Measurements from ENCODE around the gene CDH13. TPM values are rescaled to one million over a fixed set of nuclear protein-coding genes. Genes with fewer than 3 reads are reported as not detected.

The CDH13 gene
- total RNA-seq, 1 donor from 2014 or later: not detected

DNA sequence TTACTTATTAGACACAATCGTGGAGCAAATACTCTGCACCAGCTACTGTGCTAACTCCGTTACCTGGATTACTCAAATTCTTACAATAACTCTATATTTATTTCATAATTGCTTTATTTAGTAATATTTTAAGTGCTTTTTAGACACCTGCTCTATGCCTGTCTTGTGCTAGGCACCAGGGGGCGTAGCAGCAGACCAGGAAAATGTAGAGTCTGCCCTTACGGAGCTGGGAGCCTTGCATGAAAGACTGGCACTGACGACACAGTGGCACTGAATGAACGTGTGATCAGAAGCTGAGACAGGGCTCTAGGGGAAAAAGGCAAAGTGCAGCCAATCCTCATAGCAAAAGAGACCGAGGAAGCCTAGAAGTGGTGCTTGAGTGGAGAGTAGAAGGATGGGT, 486.5 kb downstream of the CDH13 start:
- no peaks in the 10 kb centered on the region for H3K27me3 Mint-ChIP-seq
- H3K9me3 Mint-ChIP-seq: no peaks in the 10 kb centered on the region
- no peak overlapping the region for H3K4me3 Mint-ChIP-seq
- DNase-seq: peak; percentile 54
- H3K36me3 Mint-ChIP-seq (ENCODE audit: low read depth): no peaks in the 10 kb centered on the region
- no peaks in the 10 kb centered on the region for H3K4me1 Mint-ChIP-seq
- H3K27ac Mint-ChIP-seq: no peak overlapping the region
- intact Hi-C loops (cut with micrococcal nuclease): no loop called here

DNA sequence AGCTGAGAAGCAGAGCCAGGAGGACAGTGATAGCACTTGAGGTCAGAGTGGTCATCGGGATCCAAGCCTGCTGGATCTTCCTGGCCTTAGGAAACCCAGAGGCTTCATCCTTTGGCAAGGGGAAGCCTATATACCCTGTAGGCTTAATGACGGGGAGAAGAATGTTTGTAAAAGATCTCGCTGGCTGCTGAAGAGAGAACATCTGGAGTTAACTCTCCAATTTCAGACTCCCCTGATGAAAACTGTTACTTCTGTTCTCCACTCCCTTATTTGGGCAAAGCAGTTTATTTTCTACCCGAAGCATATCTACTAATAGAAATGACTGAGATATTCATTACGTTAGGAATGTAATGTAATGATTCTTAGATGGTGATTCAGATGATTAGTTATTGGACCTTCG, 487.0 kb downstream of the CDH13 start:
- DNase-seq: no peak
- Mint-ChIP-seq H3K4me3 (no peak overlapping the region), H3K4me1 (no peaks in the 10 kb centered on the region), H3K36me3 (ENCODE audit: low read depth) (no peaks in the 10 kb centered on the region), H3K9me3 (no peaks in the 10 kb centered on the region), H3K27me3 (no peaks in the 10 kb centered on the region), H3K27ac (no peak overlapping the region)
- intact Hi-C loops (cut with micrococcal nuclease): no loop called here

DNA sequence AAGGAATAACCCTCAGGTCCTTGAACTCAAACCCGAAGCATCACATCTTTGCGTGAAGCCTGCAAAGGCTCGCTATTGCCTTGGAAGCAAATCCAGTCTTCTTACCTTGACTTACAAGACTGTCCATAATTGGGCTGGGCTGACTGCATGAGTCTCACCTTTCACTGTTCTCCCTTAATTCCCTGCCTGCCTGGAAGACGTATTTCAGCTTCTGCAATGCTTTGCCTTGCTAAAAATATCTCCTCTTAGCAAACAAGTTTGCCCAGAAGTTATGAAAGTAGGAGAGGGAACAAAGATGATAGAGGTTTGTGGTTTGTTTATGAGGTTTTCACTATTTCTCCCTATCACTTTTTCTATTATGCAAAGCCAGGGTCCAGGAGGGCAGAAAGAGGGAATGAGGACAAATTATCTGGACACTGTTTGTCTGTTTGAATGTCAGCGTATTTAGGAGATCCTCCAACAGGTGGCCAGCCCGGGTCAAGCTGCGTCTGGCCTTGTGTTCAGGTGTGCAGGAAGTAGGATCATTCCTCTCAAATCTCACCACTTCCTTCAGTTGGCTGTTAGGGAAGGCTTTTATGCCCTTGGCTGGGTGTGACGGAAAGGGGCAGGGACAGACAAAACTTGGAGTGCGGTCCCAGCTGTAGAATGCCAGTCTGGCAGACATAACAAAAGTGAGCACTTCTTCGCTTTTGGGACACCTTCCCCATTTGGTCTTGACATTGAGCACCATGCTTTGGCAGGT, 488.9 kb downstream of the CDH13 start:
- Mint-ChIP-seq H3K36me3 (ENCODE audit: low read depth) (no peaks in the 10 kb centered on the region), H3K4me3 (no peak overlapping the region), H3K4me1 (no peaks in the 10 kb centered on the region), H3K27ac (no peak overlapping the region), H3K27me3 (no peaks in the 10 kb centered on the region), H3K9me3 (no peaks in the 10 kb centered on the region)
- intact Hi-C loops (cut with micrococcal nuclease): no loop called here
- peak; percentile 36 for DNase-seq

DNA sequence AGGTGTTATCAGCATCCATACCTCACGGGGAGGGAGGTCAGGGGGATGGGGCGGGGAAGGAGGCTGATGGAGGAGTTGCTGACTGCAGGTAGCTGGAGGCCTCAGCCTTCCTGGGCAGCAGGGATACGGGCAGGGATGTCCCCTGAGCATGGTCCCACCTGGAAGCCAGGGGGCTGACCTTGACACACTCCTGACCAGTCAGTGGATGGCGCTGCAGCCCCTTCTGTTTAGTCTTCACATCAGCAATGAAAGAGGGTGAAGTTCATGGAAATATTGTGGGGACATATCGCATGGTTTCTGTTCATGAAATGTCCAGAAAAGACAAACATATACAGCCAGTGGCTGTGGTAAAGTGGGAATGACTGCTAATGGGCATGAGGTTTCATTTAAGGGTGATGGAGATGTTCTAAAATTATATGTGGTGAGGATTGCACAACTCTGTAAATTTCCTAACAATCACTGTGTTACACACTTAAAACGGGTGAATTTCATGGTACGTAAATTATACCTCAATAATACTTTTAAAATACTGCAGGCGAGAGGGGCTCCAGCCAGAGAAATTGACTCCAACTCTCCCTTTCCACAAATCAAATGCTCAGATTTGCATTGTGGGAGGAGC, 489.6 kb downstream of the CDH13 start:
- no peak overlapping the region for H3K4me3 Mint-ChIP-seq
- no peaks in the 10 kb centered on the region for H3K36me3 Mint-ChIP-seq (ENCODE audit: low read depth)

DNA sequence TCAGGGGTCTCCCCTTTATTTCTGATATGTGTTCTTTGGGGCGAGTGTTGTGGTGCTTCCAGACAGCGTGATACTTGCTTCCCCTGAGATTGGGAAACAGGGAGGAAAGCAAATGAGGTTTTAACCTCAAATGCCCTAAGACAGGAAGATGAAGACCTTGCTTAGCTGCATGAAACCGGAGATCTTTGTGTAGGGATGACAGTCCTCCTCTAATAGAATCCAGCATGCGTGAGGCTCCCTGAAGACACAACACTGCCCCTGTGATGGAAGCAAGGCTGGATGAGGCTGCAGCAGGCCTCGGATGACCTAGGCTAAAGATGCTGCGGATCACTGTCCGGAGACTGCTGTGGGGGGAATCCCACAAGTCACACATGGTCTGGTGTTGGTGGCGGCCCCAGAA, 491.0 kb downstream of the CDH13 start:
- Mint-ChIP-seq H3K4me3 (no peak overlapping the region), H3K9me3 (no peaks in the 10 kb centered on the region), H3K27ac (no peak overlapping the region), H3K27me3 (no peaks in the 10 kb centered on the region), H3K4me1 (no peaks in the 10 kb centered on the region), H3K36me3 (ENCODE audit: low read depth) (no peaks in the 10 kb centered on the region)
- intact Hi-C loops (cut with micrococcal nuclease): no loop called here
- DNase-seq: no peak

More for the DNA sequence above, 489.6 kb downstream of the CDH13 start:
- Mint-ChIP-seq H3K9me3 (no peaks in the 10 kb centered on the region), H3K4me1 (no peaks in the 10 kb centered on the region), H3K27ac (no peak overlapping the region), H3K27me3 (no peaks in the 10 kb centered on the region)
- no peak for DNase-seq
- intact Hi-C loops (cut with micrococcal nuclease): no loop called here

DNA sequence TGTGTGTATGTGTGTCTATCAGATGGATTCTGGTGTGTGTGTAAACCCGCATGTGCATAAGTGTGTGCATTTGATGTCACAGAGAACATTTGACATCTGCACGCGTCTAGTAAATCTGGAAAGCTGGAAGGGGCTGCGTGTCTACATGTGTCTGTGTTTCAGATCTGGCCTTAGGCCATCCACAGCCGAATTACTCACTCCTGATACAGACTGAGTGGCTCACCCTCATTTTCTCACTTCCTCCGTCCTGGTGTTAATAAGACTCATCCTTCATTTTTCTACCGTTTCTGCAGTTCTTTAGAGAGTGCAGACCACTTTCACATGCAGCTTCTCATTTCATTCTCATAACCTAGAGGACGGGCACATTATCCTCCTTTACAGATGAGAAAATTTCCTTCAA, 491.6 kb downstream of the CDH13 start:
- no peaks in the 10 kb centered on the region for H3K36me3 Mint-ChIP-seq (ENCODE audit: low read depth)
- no peaks in the 10 kb centered on the region for H3K9me3 Mint-ChIP-seq
- DNase-seq: no peak
- no peak overlapping the region for H3K27ac Mint-ChIP-seq
- H3K27me3 Mint-ChIP-seq: no peaks in the 10 kb centered on the region
- no peaks in the 10 kb centered on the region for H3K4me1 Mint-ChIP-seq
- intact Hi-C loops (cut with micrococcal nuclease): no loop called here
- H3K4me3 Mint-ChIP-seq: no peak overlapping the region

DNA sequence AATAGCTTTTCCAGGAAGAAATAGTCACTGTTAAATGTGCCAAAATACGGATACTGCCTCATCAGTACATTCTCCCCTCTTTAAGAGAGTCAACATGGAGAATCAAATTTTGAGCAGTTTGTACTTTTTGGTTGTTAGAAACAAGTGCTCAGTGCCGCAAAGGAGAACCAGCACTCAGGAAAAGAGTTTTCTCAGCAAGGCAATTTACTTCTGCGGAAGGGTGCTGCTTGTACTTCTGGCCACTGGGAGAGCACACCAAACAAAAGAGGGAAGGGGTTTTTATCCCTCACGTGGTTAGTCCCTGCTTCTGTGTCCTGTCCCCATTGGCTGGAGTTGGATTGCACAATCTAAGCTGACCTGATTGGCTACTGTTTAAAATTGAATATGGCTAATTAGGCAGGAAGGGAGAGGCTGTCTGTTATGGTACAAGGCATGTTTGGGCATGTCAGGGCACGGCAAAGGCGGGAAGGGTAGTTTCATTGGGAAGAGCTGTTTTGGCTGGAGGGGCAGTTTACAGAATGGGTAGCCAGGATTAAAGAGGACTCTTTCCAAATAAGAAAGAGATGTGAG, 499.3 kb downstream of the CDH13 start:
- no peaks in the 10 kb centered on the region for H3K36me3 Mint-ChIP-seq (ENCODE audit: low read depth)

DNA sequence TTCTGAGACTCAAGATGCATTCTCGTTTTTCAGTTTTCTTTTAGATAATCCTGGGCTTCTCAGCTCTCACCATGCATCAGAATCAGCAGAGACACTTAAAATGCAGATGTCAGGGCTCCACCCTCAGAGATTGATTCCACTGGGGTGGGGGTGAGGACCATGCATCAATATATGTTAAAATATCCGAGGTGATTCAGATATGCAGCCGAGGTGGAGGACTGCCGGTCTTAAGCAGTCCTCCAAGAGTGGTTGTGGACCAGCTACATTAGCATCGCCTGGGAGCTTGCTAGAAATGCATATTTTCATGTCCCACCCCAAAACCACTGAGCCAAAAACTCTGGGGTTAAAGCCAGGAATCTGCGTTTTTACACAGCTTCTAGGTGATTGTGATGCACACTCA, 501.3 kb downstream of the CDH13 start:
- Mint-ChIP-seq H3K27me3 (no peaks in the 10 kb centered on the region), H3K4me1 (no peaks in the 10 kb centered on the region), H3K4me3 (no peak overlapping the region), H3K27ac (no peak overlapping the region), H3K9me3 (peaks cover 20% of the 10 kb centered on the region), H3K36me3 (ENCODE audit: low read depth) (no peaks in the 10 kb centered on the region)
- DNase-seq: no peak
- intact Hi-C loops (cut with micrococcal nuclease): no loop called here

More for the DNA sequence above, 499.3 kb downstream of the CDH13 start:
- Mint-ChIP-seq H3K9me3 (peaks cover 20% of the 10 kb centered on the region), H3K4me3 (no peak overlapping the region), H3K4me1 (no peaks in the 10 kb centered on the region), H3K27ac (no peak overlapping the region), H3K27me3 (no peaks in the 10 kb centered on the region)
- intact Hi-C loops (cut with micrococcal nuclease): no loop called here
- no peak for DNase-seq

DNA sequence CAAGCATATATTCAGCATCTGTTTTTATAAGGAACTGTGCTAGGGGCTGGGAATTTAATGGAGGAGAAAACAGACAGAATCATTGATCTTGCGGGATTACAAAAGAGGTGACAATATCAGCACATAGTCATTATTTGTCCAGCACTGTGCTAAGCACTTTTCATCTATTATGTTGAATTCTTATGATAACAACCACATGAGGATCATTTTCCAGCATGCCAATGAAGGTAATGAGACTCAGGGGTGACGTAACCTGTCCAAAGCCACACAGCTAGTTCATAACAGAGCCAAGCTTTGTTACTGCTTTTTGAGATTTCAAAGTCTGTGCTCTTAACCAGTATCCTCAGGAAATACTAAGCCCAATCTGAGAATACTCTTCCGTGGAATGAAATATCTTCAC, 503.3 kb downstream of the CDH13 start:
- DNase-seq: no peak
- H3K4me3 Mint-ChIP-seq: no peak overlapping the region
- H3K9me3 Mint-ChIP-seq: peaks cover 16% of the 10 kb centered on the region
- intact Hi-C loops (cut with micrococcal nuclease): no loop called here
- no peaks in the 10 kb centered on the region for H3K27me3 Mint-ChIP-seq
- H3K27ac Mint-ChIP-seq: no peak overlapping the region
- no peaks in the 10 kb centered on the region for H3K36me3 Mint-ChIP-seq (ENCODE audit: low read depth)
- H3K4me1 Mint-ChIP-seq: no peaks in the 10 kb centered on the region

DNA sequence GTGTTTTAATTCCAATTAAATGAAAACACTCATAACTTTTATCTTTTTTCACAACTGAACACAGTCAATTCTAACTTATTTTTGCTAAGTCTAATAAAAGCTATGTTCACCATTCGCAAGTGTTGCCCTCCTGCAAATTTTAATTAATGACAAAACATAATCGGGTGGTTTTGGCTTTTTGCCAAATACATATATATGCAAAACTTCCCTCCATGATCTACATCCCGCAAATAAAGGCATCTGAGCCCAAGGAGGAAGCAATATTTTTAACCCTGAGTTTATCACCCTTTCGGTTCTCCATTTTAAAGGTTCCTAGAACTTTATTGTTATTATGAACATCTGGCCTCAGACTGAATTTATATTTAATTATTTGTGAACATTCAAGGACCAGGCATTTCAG, 507.9 kb downstream of the CDH13 start:
- intact Hi-C loops (cut with micrococcal nuclease): no loop called here
- H3K9me3 Mint-ChIP-seq: no peaks in the 10 kb centered on the region

DNA sequence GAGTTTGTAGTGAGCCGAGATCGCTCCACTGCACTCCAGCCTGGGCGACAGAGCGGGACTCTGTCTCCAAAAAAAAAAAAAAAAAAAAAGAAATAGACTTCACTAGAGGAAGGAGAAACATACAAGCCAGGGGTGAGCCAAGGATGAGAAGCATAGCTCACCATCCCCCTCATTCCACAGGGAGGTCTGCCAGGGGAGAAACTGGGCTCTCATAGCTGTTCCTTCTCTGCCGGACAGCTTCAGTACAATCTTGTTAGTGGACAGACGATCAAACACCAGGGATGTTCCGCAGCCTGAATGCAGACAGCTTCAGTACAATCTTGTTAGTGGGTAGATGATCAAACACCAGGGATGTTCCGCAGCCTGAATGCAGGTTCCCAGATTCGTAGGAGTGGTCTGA, 509.6 kb downstream of the CDH13 start:
- no peaks in the 10 kb centered on the region for H3K9me3 Mint-ChIP-seq
- DNase-seq: no peak
- H3K27ac Mint-ChIP-seq: no peak overlapping the region
- intact Hi-C loops (cut with micrococcal nuclease): no loop called here
- peaks cover 6% of the 10 kb centered on the region for H3K4me1 Mint-ChIP-seq
- no peak overlapping the region for H3K4me3 Mint-ChIP-seq
- H3K36me3 Mint-ChIP-seq (ENCODE audit: low read depth): no peaks in the 10 kb centered on the region
- H3K27me3 Mint-ChIP-seq: peaks cover 2% of the 10 kb centered on the region

More for the DNA sequence above, 507.9 kb downstream of the CDH13 start:
- Mint-ChIP-seq H3K27ac (no peak overlapping the region), H3K36me3 (ENCODE audit: low read depth) (no peaks in the 10 kb centered on the region), H3K27me3 (peaks cover 2% of the 10 kb centered on the region), H3K4me1 (peaks cover 6% of the 10 kb centered on the region), H3K4me3 (no peak overlapping the region)
- no peak for DNase-seq

DNA sequence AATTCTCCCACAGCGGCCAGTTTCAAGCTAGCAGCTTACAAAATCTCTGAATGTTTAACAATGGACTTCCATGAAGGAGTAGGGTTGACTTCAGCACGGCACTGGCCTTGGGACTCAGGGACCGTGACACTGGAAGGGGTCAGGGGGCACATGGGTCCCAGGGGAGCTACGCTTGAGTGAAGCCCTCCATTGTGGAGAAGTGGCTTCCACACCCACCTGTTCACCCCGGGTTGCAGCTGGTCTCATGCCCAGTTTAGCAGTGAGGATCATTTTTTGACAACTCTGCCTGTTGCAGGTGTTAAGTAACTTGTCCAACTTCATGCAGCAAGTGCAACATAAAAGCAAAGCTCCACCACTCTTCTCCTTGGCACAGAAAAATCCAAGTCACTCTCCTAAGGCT, 510.2 kb downstream of the CDH13 start:
- Mint-ChIP-seq H3K4me3 (peak overlapping the region; percentile 63), H3K27me3 (peaks cover 2% of the 10 kb centered on the region), H3K4me1 (peaks cover 6% of the 10 kb centered on the region), H3K27ac (no peak overlapping the region), H3K9me3 (no peaks in the 10 kb centered on the region), H3K36me3 (ENCODE audit: low read depth) (no peaks in the 10 kb centered on the region)
- no peak for DNase-seq
- intact Hi-C loops (cut with micrococcal nuclease): no loop called here

DNA sequence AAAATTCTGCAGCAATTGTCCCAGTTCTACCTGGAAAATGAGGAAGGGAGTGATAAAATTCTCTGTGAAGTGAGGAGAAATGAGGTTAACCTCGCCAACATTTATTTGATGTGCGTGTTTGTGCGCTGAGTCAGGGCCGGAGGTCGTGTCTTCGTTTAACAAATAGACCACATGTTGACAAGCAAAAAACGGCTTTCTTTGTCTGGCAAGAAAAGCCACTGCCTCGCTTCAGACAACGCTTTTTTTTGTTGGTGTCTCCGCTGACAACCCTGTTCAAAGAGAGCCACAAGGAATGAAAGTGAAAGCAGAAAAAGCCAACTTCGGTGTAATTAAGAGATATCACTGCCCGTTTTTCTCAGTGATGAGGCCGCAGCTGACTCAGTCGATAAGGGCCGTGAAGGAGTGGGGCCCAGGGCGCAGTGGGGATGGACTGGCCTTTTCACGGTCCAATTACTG, 510.6 kb downstream of the CDH13 start:
- Mint-ChIP-seq H3K4me3 (peak overlapping the region; percentile 63), H3K27me3 (peaks cover 2% of the 10 kb centered on the region), H3K27ac (peak overlapping the region; percentile 51), H3K36me3 (ENCODE audit: low read depth) (no peaks in the 10 kb centered on the region), H3K9me3 (no peaks in the 10 kb centered on the region), H3K4me1 (peaks cover 6% of the 10 kb centered on the region)
- intact Hi-C loops (cut with micrococcal nuclease): no loop called here
- DNase-seq: peak; percentile 80

DNA sequence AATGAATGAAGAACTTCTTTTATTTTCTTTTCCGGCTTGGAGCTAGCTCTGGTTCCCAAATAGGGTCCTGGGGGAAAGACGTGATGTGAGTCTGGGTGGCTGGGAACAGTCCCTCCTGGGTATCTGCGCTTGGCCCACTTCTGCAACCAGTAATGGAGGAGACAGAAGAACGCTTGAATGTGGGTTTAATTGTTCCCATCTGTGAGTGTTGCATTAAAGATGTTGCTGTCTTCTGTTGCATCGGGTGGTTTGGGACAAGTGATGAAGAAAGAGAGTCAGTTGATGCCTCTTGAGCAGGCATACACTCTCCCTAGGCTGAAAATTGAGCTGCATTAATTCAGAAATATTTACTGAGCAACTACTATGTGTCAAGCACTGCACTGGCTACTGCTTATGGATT, 511.1 kb downstream of the CDH13 start:
- peaks cover 2% of the 10 kb centered on the region for H3K27me3 Mint-ChIP-seq
- no peak for DNase-seq
- H3K4me3 Mint-ChIP-seq: peak overlapping the region; percentile 63
- no peaks in the 10 kb centered on the region for H3K9me3 Mint-ChIP-seq
- intact Hi-C loops (cut with micrococcal nuclease): no loop called here
- H3K27ac Mint-ChIP-seq: no peak overlapping the region
- H3K4me1 Mint-ChIP-seq: peaks cover 6% of the 10 kb centered on the region
- no peaks in the 10 kb centered on the region for H3K36me3 Mint-ChIP-seq (ENCODE audit: low read depth)
